ENCODE data around the gene TMEM234. TPM values are rescaled to one million over a fixed set of nuclear protein-coding genes. Genes with fewer than 3 reads are reported as not detected.

TMEM234 gene
- polyA plus RNA-seq, 3 donors from 2014 or later: 6.7 to 14.3 (median 9.8) TPM

DNA sequence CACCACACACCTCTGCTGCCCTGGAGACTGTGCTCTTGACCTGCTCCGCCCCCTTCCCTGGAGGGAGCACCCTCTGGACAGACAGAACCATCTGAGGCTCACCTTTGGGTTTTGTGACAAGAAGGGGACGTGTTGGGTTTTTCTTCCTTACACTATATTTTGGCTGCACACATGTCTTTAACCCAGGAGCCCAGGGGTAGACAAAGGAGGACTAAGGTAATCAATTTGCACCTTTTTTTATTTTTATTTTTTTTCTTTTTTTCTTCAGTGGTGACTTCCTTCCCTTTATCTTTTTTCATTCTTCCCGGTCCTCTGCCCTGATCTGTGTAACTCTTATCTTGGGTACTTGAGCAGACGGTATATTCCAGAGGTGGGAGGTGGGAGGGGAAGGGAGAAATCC lies 51.2 kb downstream of the TMEM234 start:
- Mint-ChIP-seq H3K4me3 (no peak overlapping the region), H3K27me3 (ENCODE audit: low read depth in 3 of 3) (peaks cover 0 to 2% (median 0%) of the 10 kb centered on the region in 3 donors), H3K4me1 (peaks cover 0 to 12% of the 10 kb centered on the region in 2 donors), H3K36me3 (peaks cover 25 to 46% (median 26%) of the 10 kb centered on the region in 3 donors), H3K9me3 (no peaks in the 10 kb centered on the region), H3K27ac (peak overlapping the region in 1 of 6 donors; percentile 24)
- no peak for DNase-seq

Other genes starting within 250 kb of the TMEM234 start
- gene KHDRBS1, start 208.5 kb downstream of the TMEM234 start, polyA plus RNA-seq: 100 to 1,000 TPM in 1 of 3 donors, 10 to 100 TPM in 2; 74.0 to 121 (median 86.1) TPM
- gene TMEM39B, start 149.4 kb downstream of the TMEM234 start, polyA plus RNA-seq: 1 to 10 TPM in 2 of 3 donors, under 1 TPM in 1; 0.94 to 2.3 (median 2.0) TPM
- 10 to 100 TPM; 20.7 to 36.8 (median 21.2) TPM for gene KPNA6, start 114.3 kb downstream of the TMEM234 start, polyA plus RNA-seq
- gene TXLNA, start 42.7 kb downstream of the TMEM234 start, polyA plus RNA-seq: 10 to 100 TPM; 14.5 to 33.4 (median 18.5) TPM
- gene CCDC28B, start 21.8 kb downstream of the TMEM234 start, polyA plus RNA-seq: 10 to 100 TPM; 61.2 to 67.1 (median 65.5) TPM
- under 1 TPM in 2 of 3 donors, not detected in 1; 0.29 to 0.85 TPM for gene IQCC, start 16.7 kb downstream of the TMEM234 start, polyA plus RNA-seq
- not detected for gene DCDC2B, start 13.3 kb downstream of the TMEM234 start, polyA plus RNA-seq
- gene EIF3I, start 54 bp upstream of the TMEM234 start, polyA plus RNA-seq: 100 to 1,000 TPM; 189 to 313 (median 197) TPM
- gene FAM167B, start 24.9 kb upstream of the TMEM234 start, polyA plus RNA-seq: under 1 TPM in 2 of 3 donors, not detected in 1; 0.28 to 0.53 TPM
- 1,000 to 10,000 TPM in 1 of 3 donors, 100 to 1,000 TPM in 2; 561 to 1,013 (median 704) TPM for gene LCK, start 28.9 kb upstream of the TMEM234 start, polyA plus RNA-seq
- gene HDAC1, start 69.7 kb upstream of the TMEM234 start, polyA plus RNA-seq: 100 to 1,000 TPM; 151 to 195 (median 169) TPM
- gene MARCKSL1, start 113.9 kb upstream of the TMEM234 start, polyA plus RNA-seq: 10 to 100 TPM; 20.5 to 46.9 (median 27.7) TPM
- under 1 TPM in 2 of 3 donors, not detected in 1; 0.09 to 0.17 TPM for gene FAM229A, start 140.1 kb upstream of the TMEM234 start, polyA plus RNA-seq
- 1 to 10 TPM in 1 of 3 donors, not detected in 2; 2.7 TPM for gene TSSK3, start 140.2 kb upstream of the TMEM234 start, polyA plus RNA-seq
- 10 to 100 TPM; 33.9 to 50.3 (median 37.4) TPM for gene BSDC1, start 172.1 kb upstream of the TMEM234 start, polyA plus RNA-seq
- gene ZBTB8B, start 242.7 kb upstream of the TMEM234 start, polyA plus RNA-seq: not detected

Data from immature natural killer cell (primary cell).